ENCODE measurements around the gene TMEM82. TPM values are rescaled to one million over a fixed set of nuclear protein-coding genes. Genes with fewer than 3 reads are reported as not detected.
A peak's percentile ranks its signal among the peaks of the same experiment; 100 is the strongest.
"Not testable (repeated sequence)": the region's sequence is repeated elsewhere in the genome, so short reads cannot be mapped to it uniquely, and the experiment has no call there.

TMEM82 gene
- not detected in 2 replicates for total RNA-seq (2014; rRNA removed; shearing (Covaris generic); ENCODE audit: low replicate concordance)

- no peak for DNase-seq
- no peaks in the 10 kb centered on the region for H3K36me3 ChIP-seq (ENCODE audit: insufficient read depth, low read length)
- no peaks in the 10 kb centered on the region for H3K79me2 ChIP-seq (ENCODE audit: low read length)
- no peak within 1 kb of the TSS for H3K9ac ChIP-seq (ENCODE audit: low read length)
- H3K27ac ChIP-seq (ENCODE audit: low read length) = no peak within 1 kb of the TSS
- H3K9me3 ChIP-seq (ENCODE audit: low read length) = no peaks in the 10 kb centered on the region
- no peaks in the 10 kb centered on the region for H3K9me2 ChIP-seq (replicated peaks; ENCODE audit: insufficient read depth, low read length)
- H3K4me1 ChIP-seq (ENCODE audit: low read length) = no peaks in the 10 kb centered on the region
- H3K4me2 ChIP-seq (ENCODE audit: low read depth, low read length, poor library complexity, severe bottlenecking) = no peak within 1 kb of the TSS
- H3K27me3 ChIP-seq (ENCODE audit: low read length) = no peaks in the 10 kb centered on the region
- H3K4me3 ChIP-seq (ENCODE audit: low read length) = no peak within 1 kb of the TSS
- H2AFZ ChIP-seq (ENCODE audit: low read length) = no peak within 1 kb of the TSS
- H4K20me1 ChIP-seq (ENCODE audit: insufficient read depth, low read depth, low read length) = no peaks in the 10 kb centered on the region
Observed at GRCh38 chr1:15742339-15742801, at the start of gene TMEM82. TMEM82 (plus strand) TSS chr1:15742499; CDS start chr1:15742560, 61 bp downstream.

GRCh38 chr1:15693371-15693770 is 48.9 kb upstream of the TMEM82 start:
- Histone ChIP-seq H3K36me3 (ENCODE audit: insufficient read depth, low read length) (no peaks in the 10 kb centered on the region), H3K9me2 (replicated peaks; ENCODE audit: insufficient read depth, low read length) (no peaks in the 10 kb centered on the region), H3K4me2 (ENCODE audit: low read depth, low read length, poor library complexity, severe bottlenecking) (no peak overlapping the region), H3K9ac (ENCODE audit: low read length) (no peak overlapping the region), H3K27ac (ENCODE audit: low read length) (no peak overlapping the region), H3K79me2 (ENCODE audit: low read length) (peaks cover 79% of the 10 kb centered on the region), H4K20me1 (ENCODE audit: insufficient read depth, low read depth, low read length) (no peaks in the 10 kb centered on the region), H3K4me3 (ENCODE audit: low read length) (no peak overlapping the region), H2AFZ (ENCODE audit: low read length) (no peak overlapping the region), H3K27me3 (ENCODE audit: low read length) (no peaks in the 10 kb centered on the region), H3K9me3 (ENCODE audit: low read length) (no peaks in the 10 kb centered on the region), H3K4me1 (ENCODE audit: low read length) (peaks cover 34% of the 10 kb centered on the region)
- no peak for DNase-seq

DNA sequence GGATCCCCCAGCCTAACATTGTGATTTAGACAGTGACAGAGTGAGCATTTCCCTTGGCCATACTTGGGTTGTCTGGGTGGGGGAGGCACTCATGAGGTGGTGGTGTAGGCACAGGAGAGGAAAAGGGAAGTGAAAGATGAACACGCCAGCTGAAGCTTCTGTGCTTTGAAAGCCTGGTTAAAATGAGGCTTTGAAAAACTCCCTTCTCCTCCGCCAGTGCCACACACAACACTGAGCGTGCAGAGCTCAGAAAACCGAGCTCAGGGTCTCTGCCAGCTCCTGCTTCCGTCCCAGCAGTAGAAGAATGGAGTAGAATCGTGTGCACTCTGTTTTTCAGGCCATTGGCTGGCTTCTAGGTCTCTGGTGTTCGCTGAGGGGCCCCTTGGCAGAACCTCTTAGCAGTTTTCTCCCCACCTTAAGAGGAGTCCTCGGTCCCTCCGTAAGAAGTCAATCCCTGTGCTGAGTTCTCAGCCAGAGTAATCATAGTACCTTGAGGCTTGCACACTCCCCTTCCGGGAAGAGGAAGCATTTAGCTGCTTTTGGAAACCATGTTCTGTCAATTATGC is 45.3 kb upstream of the TMEM82 start:
- Histone ChIP-seq H3K27me3 (ENCODE audit: low read length) (no peaks in the 10 kb centered on the region), H3K9ac (ENCODE audit: low read length) (peak overlapping the region; percentile 64), H2AFZ (ENCODE audit: low read length) (no peak overlapping the region), H3K4me1 (ENCODE audit: low read length) (peaks cover 20% of the 10 kb centered on the region), H3K27ac (ENCODE audit: low read length) (peak overlapping the region; percentile 90), H3K9me2 (replicated peaks; ENCODE audit: insufficient read depth, low read length) (no peaks in the 10 kb centered on the region), H3K36me3 (ENCODE audit: insufficient read depth, low read length) (no peaks in the 10 kb centered on the region), H3K9me3 (ENCODE audit: low read length) (no peaks in the 10 kb centered on the region), H4K20me1 (ENCODE audit: insufficient read depth, low read depth, low read length) (no peaks in the 10 kb centered on the region), H3K79me2 (ENCODE audit: low read length) (peaks cover 70% of the 10 kb centered on the region), H3K4me3 (ENCODE audit: low read length) (peak overlapping the region; percentile 60), H3K4me2 (ENCODE audit: low read depth, low read length, poor library complexity, severe bottlenecking) (peak overlapping the region; percentile 78)
- DNase-seq = peak; percentile 94

DNA sequence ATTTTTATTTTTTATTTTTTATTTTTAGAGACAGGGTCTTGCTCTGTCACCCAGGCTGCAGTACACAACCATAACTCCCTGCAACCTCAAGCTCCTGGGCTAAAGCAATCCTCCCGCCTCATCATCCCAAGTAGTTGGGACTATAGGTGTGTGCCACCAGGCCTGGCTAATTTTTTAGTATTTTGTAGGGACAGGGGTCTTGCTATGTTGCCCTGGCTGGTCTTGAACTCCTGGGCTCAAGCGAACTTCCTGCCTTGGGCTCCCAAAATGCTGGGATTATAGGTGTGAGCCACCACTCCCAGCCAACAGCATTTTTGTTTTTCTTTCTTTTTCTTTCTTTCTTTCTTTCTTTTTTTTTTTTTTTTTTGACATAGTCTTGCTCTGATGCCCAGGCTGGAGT is 44.1 kb upstream of the TMEM82 start:
- Histone ChIP-seq H3K9me2 (replicated peaks; ENCODE audit: insufficient read depth, low read length) (no peaks in the 10 kb centered on the region), H3K4me1 (ENCODE audit: low read length) (peaks cover 16% of the 10 kb centered on the region), H3K79me2 (ENCODE audit: low read length) (peaks cover 71% of the 10 kb centered on the region), H3K9ac (ENCODE audit: low read length) (no peak overlapping the region), H3K27ac (ENCODE audit: low read length) (0 out of 2 replicates have a peak overlapping the region, but pooled peaks have one; percentile 90), H3K27me3 (ENCODE audit: low read length) (no peaks in the 10 kb centered on the region), H3K4me2 (ENCODE audit: low read depth, low read length, poor library complexity, severe bottlenecking) (peak overlapping the region; percentile 78), H3K4me3 (ENCODE audit: low read length) (no peak overlapping the region), H4K20me1 (ENCODE audit: insufficient read depth, low read depth, low read length) (0 out of 2 replicates have a peak, but pooled peaks cover 2% of the 10 kb centered on the region), H2AFZ (ENCODE audit: low read length) (no peak overlapping the region), H3K36me3 (ENCODE audit: insufficient read depth, low read length) (no peaks in the 10 kb centered on the region), H3K9me3 (ENCODE audit: low read length) (no peaks in the 10 kb centered on the region)
- no peak for DNase-seq

- H3K36me3 ChIP-seq (ENCODE audit: insufficient read depth, low read length); H3K4me2 ChIP-seq (ENCODE audit: low read depth, low read length, poor library complexity, severe bottlenecking); H3K9ac ChIP-seq (ENCODE audit: low read length); DNase-seq; H3K4me3 ChIP-seq (ENCODE audit: low read length); H2AFZ ChIP-seq (ENCODE audit: low read length); H3K27ac ChIP-seq (ENCODE audit: low read length); H3K9me2 ChIP-seq (replicated peaks; ENCODE audit: insufficient read depth, low read length); H3K9me3 ChIP-seq (ENCODE audit: low read length); H4K20me1 ChIP-seq (ENCODE audit: insufficient read depth, low read depth, low read length); H3K27me3 ChIP-seq (ENCODE audit: low read length): not testable (repeated sequence)
- Histone ChIP-seq H3K4me1 (ENCODE audit: low read length) (peaks cover 16% of the 10 kb centered on the region), H3K79me2 (ENCODE audit: low read length) (peaks cover 73% of the 10 kb centered on the region)
Observed at GRCh38 chr1:15699321-15699720, 43.0 kb upstream of the TMEM82 start.

GRCh38 chr1:15700508-15700907 is 41.8 kb upstream of the TMEM82 start:
- no peak for DNase-seq
- Histone ChIP-seq H3K27ac (ENCODE audit: low read length) (no peak overlapping the region), H4K20me1 (ENCODE audit: insufficient read depth, low read depth, low read length) (peaks cover 12% of the 10 kb centered on the region; the same call in 1 of the 2 replicates), H3K9me2 (replicated peaks; ENCODE audit: insufficient read depth, low read length) (no peaks in the 10 kb centered on the region), H3K4me1 (ENCODE audit: low read length) (peaks cover 16% of the 10 kb centered on the region), H3K36me3 (ENCODE audit: insufficient read depth, low read length) (no peaks in the 10 kb centered on the region), H3K27me3 (ENCODE audit: low read length) (no peaks in the 10 kb centered on the region), H3K9ac (ENCODE audit: low read length) (no peak overlapping the region), H2AFZ (ENCODE audit: low read length) (no peak overlapping the region), H3K9me3 (ENCODE audit: low read length) (no peaks in the 10 kb centered on the region), H3K79me2 (ENCODE audit: low read length) (peaks cover 72% of the 10 kb centered on the region), H3K4me2 (ENCODE audit: low read depth, low read length, poor library complexity, severe bottlenecking) (no peak overlapping the region), H3K4me3 (ENCODE audit: low read length) (no peak overlapping the region)

DNA sequence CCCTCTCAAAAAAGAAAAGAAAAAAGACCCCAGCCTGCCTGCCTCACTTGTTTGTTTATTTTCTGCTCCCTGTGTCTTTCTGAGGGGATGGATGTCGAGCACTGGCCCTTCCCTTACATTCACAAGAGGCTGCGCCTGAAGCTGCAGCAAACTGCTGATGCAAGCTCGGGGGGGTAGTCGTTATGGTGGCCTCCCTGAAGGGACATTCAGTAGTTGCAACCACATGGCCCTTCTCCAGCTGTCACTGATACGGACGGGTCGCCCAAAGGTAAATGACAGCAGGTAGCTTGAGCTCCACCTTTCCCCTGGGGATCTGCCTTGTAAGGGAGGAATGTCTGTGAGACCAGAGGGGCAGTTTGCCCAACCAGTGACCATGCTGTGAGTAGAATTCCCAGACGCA is 40.5 kb upstream of the TMEM82 start:
- no peak overlapping the region for H3K4me3 ChIP-seq (ENCODE audit: low read length)
- no peak overlapping the region for H3K9ac ChIP-seq (ENCODE audit: low read length)
- no peak overlapping the region for H2AFZ ChIP-seq (ENCODE audit: low read length)
- no peak overlapping the region for H3K4me2 ChIP-seq (ENCODE audit: low read depth, low read length, poor library complexity, severe bottlenecking)
- no peaks in the 10 kb centered on the region for H3K9me2 ChIP-seq (replicated peaks; ENCODE audit: insufficient read depth, low read length)
- H4K20me1 ChIP-seq (ENCODE audit: insufficient read depth, low read depth, low read length) = peaks cover 12% of the 10 kb centered on the region; the same call in 1 of the 2 replicates
- DNase-seq = no peak
- H3K9me3 ChIP-seq (ENCODE audit: low read length) = no peaks in the 10 kb centered on the region
- no peaks in the 10 kb centered on the region for H3K27me3 ChIP-seq (ENCODE audit: low read length)
- peaks cover 78% of the 10 kb centered on the region for H3K79me2 ChIP-seq (ENCODE audit: low read length)
- H3K4me1 ChIP-seq (ENCODE audit: low read length) = peaks cover 12% of the 10 kb centered on the region
- no peak overlapping the region for H3K27ac ChIP-seq (ENCODE audit: low read length)
- no peaks in the 10 kb centered on the region for H3K36me3 ChIP-seq (ENCODE audit: insufficient read depth, low read length)

DNA sequence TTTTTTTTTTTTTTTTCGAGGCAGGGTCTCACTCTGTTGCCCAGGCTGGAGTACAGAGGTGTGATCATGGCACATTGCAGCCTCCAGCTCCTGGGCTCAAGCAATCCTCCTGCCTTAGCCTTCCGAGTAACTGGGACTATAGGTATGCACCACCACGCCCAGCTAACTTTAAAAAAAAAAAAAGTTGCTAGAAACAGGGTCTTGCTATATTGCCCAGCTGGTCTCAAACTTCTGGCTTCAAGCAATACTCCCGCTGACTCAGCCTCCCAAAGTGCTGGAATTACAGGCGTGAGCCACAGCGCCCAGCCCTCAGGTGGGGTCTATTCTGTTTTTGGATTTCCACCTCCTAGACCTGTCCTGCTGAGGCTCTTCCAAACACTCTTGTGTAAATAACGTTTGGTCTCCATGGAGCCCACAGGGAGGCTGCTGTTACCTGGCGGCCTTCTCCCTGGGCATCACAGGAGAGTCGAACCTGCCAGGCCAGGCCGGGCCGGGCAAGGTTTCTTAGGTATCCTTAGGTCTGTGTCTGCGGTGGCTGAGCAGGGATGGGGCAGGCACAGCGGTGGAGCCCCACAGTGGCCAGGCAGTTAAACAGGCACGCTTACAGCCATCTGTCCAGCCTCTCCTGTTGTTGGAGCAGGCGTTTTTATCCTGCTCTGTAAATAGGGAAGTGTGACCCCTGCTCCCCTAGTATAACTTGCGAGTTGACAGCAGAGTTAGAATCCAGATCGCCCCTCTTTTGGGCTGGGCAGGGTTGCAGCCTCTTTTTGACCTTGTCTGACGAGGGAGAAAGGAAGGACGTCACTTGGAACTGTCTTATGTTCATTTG is 39.4 kb upstream of the TMEM82 start:
- H3K4me2 ChIP-seq (ENCODE audit: low read depth, low read length, poor library complexity, severe bottlenecking) = no peak overlapping the region
- peaks cover under 1% of the 10 kb centered on the region for H3K4me1 ChIP-seq (ENCODE audit: low read length)
- H3K9ac ChIP-seq (ENCODE audit: low read length) = no peak overlapping the region
- peaks cover 82% of the 10 kb centered on the region for H3K79me2 ChIP-seq (ENCODE audit: low read length)
- H2AFZ ChIP-seq (ENCODE audit: low read length) = no peak overlapping the region
- no peaks in the 10 kb centered on the region for H3K9me2 ChIP-seq (replicated peaks; ENCODE audit: insufficient read depth, low read length)
- H3K36me3 ChIP-seq (ENCODE audit: insufficient read depth, low read length) = no peaks in the 10 kb centered on the region
- H3K27ac ChIP-seq (ENCODE audit: low read length) = no peak overlapping the region
- no peaks in the 10 kb centered on the region for H3K9me3 ChIP-seq (ENCODE audit: low read length)
- no peaks in the 10 kb centered on the region for H3K27me3 ChIP-seq (ENCODE audit: low read length)
- H4K20me1 ChIP-seq (ENCODE audit: insufficient read depth, low read depth, low read length) = peaks cover 12% of the 10 kb centered on the region; the same call in 1 of the 2 replicates
- DNase-seq = no peak
- H3K4me3 ChIP-seq (ENCODE audit: low read length) = no peak overlapping the region
